IPS DF 19.7 (cell line): Measurements from ENCODE around the gene SSH2.
"Not testable (repeated sequence)": the region's sequence is repeated elsewhere in the genome, so short reads cannot be mapped to it uniquely, and the experiment has no call there.

Experiments
- DNase-seq: peaks from one replicate; pipeline ENCODE4 v3.0.0-alpha.2; 2013; ENCODE audit warnings: low read depth, low spot score

Gene SSH2

GRCh38 chr17:29782917-29783316 lies 147.1 kb downstream of the SSH2 start:
- no peak for DNase-seq

GRCh38 chr17:29779812-29780190 lies 150.2 kb downstream of the SSH2 start:
- DNase-seq, result not testable (repeated sequence)

GRCh38 chr17:29778956-29779811 lies 150.8 kb downstream of the SSH2 start:
- DNase-seq, result no peak

GRCh38 chr17:29777663-29778062 lies 152.4 kb downstream of the SSH2 start:
- DNase-seq, result no peak

- DNase-seq, result no peak
Observed at GRCh38 chr17:29776026-29776425, 154.0 kb downstream of the SSH2 start.

GRCh38 chr17:29772981-29773380 lies 157.0 kb downstream of the SSH2 start:
- DNase-seq, result no peak

- DNase-seq, result no peak
Observed at GRCh38 chr17:29771546-29771945, 158.5 kb downstream of the SSH2 start.

- DNase-seq, result no peak
Observed at GRCh38 chr17:29769225-29769624, 160.8 kb downstream of the SSH2 start.

GRCh38 chr17:29766796-29767327 lies 163.2 kb downstream of the SSH2 start:
- no peak for DNase-seq

GRCh38 chr17:29764748-29765147 lies 165.3 kb downstream of the SSH2 start:
- DNase-seq, result no peak

- no peak for DNase-seq
Observed at GRCh38 chr17:29764217-29764616, 165.8 kb downstream of the SSH2 start.

GRCh38 chr17:29763273-29763672 lies 166.8 kb downstream of the SSH2 start:
- no peak for DNase-seq

- DNase-seq, result peak; percentile 7
Observed at GRCh38 chr17:29761040-29761761, 168.8 kb downstream of the SSH2 start.

- DNase-seq, result no peak
Observed at GRCh38 chr17:29760279-29761039, 169.6 kb downstream of the SSH2 start.

- no peak for DNase-seq
Observed at GRCh38 chr17:29758255-29758654, 171.8 kb downstream of the SSH2 start.

GRCh38 chr17:29757788-29758187 lies 172.2 kb downstream of the SSH2 start:
- DNase-seq, result no peak

- DNase-seq, result no peak
Observed at GRCh38 chr17:29753845-29754439, 176.1 kb downstream of the SSH2 start.

GRCh38 chr17:29749045-29749825 lies 180.8 kb downstream of the SSH2 start:
- DNase-seq, result no peak

- no peak for DNase-seq
Observed at GRCh38 chr17:29748400-29748799, 181.6 kb downstream of the SSH2 start.

- DNase-seq, result no peak
Observed at GRCh38 chr17:29747660-29748059, 182.4 kb downstream of the SSH2 start.

- no peak for DNase-seq
Observed at GRCh38 chr17:29746669-29747068, 183.4 kb downstream of the SSH2 start.
